GM18508 (cell line): ENCODE data around the gene RALGPS1.

Experiments used
- ATAC-seq: cut with Tn5 transposase; IDR thresholded peaks from one replicate; pipeline ENCODE4 v1.9.1; 2021; ENCODE audit warnings: moderate number of reproducible peaks; ENCODE audit not compliant: insufficient read depth, unreplicated experiment

Gene RALGPS1

GRCh38 chr9:126984969-126985368, 70.4 kb downstream of the RALGPS1 start:
- no peak for ATAC-seq

GRCh38 chr9:126985870-126986498, 71.4 kb downstream of the RALGPS1 start:
- ATAC-seq, result peak; percentile 51

- ATAC-seq, result no peak
Measured at GRCh38 chr9:126986506-126986951, 71.9 kb downstream of the RALGPS1 start.

- no peak for ATAC-seq
Measured at GRCh38 chr9:126988857-126989256, 74.3 kb downstream of the RALGPS1 start.

GRCh38 chr9:126989847-126990842, 75.6 kb downstream of the RALGPS1 start:
- ATAC-seq, result no peak

- no peak for ATAC-seq
Measured at GRCh38 chr9:126991183-126991582, 76.6 kb downstream of the RALGPS1 start.

GRCh38 chr9:126992427-126992826, 77.8 kb downstream of the RALGPS1 start:
- ATAC-seq, result no peak

- no peak for ATAC-seq
Measured at GRCh38 chr9:126999315-127000068, 84.9 kb downstream of the RALGPS1 start.

GRCh38 chr9:127004946-127005769, 90.6 kb downstream of the RALGPS1 start:
- peak; percentile 66 for ATAC-seq

GRCh38 chr9:127005770-127006314, 91.3 kb downstream of the RALGPS1 start:
- peak; percentile 17 for ATAC-seq

GRCh38 chr9:127007638-127008037, 93.1 kb downstream of the RALGPS1 start:
- no peak for ATAC-seq

- no peak for ATAC-seq
Measured at GRCh38 chr9:127008076-127008475, 93.5 kb downstream of the RALGPS1 start.

GRCh38 chr9:127011772-127012171, 97.2 kb downstream of the RALGPS1 start:
- no peak for ATAC-seq

GRCh38 chr9:127012250-127012649, 97.7 kb downstream of the RALGPS1 start:
- no peak for ATAC-seq

GRCh38 chr9:127013597-127013996, 99.0 kb downstream of the RALGPS1 start:
- ATAC-seq, result no peak

- ATAC-seq, result no peak
Measured at GRCh38 chr9:127014216-127014909, 99.8 kb downstream of the RALGPS1 start.

- ATAC-seq, result no peak
Measured at GRCh38 chr9:127014910-127015540, 100.4 kb downstream of the RALGPS1 start.

- ATAC-seq, result no peak
Measured at GRCh38 chr9:127015921-127016512, 101.4 kb downstream of the RALGPS1 start.
